HCEC 1CT (cell line): ENCODE data around the gene HIKESHI.
"Not testable (repeated sequence)": the region's sequence is repeated elsewhere in the genome, so short reads cannot be mapped to it uniquely, and the experiment has no call there.

Source experiments
- DNase-seq: peaks from one replicate; pipeline ENCODE4 v3.0.0-alpha.2; 2017

The HIKESHI gene

DNA sequence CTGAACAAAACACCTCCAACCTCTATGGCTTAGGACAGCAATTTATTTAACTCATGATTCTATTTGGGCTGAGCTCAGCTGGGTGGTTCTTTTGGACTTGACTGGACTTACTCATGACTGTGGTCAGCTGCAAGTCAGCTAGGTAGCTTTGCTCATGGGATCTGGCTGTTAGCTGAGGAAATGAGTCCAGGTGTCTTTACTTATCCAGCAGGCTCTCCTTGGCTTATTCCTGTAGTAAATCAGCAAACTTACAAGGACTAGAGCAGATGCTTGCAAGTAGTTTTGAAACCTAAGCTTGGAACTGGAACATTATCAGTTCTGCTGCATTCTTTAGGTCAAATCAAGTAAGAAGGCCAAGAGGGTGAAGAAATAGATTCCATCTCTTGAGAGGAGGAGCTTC, 8.0 kb upstream of the HIKESHI start:
- no peak for DNase-seq

DNA sequence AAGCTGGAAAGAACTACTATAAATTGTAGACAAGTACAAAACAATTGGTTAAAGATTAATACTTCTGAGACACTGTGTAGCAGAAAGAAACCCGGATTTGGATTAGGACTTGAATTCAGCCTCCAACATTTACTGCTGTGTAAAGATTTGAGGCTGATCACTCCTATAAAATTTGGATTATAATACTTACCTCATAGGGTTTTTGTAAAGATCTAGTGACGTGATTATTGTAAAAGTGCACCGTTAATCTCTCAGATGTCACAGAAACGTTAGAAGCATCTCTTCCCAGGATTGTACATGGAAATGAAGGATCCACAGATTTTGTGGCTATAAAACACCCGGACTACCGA, 323 bp upstream of the HIKESHI start:
- no peak for DNase-seq

DNA sequence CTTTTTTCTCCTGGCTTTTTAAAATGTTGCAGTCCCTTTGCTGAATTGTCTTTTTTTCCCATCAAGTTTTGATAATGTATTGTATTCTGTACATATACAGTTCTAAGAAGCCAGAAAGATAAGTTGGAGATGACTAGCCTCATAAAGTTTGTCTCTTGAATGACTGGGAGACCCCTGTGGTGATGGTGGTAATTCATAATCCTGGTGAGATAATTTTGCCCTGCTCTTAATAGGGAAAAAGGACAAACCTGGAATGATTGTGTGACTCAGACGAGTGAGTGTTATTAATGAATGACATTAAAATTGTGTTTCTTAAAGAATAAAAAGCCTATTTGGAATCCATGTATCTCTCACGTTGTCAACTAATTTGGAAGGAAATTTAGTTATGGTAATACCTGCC, 1.2 kb downstream of the HIKESHI start:
- DNase-seq, result no peak

DNA sequence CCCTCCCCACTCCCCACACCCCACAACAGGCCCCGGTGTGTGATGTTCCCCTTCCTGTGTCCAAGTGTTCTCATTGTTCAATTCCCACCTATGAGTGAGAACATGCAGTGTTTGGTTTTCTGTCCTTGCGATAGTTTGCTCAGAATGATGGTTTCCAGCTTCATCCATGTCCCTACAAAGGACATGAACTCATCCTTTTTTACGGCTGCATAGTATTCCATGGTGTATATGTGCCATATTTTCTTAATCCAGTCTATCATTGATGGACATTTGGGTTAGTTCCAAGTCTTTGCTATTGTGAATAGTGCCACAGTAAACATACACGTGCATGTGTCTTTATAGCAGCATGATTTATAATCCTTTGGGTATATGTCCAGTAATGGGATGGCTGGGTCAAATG, 6.7 kb downstream of the HIKESHI start:
- not testable (repeated sequence) for DNase-seq

DNA sequence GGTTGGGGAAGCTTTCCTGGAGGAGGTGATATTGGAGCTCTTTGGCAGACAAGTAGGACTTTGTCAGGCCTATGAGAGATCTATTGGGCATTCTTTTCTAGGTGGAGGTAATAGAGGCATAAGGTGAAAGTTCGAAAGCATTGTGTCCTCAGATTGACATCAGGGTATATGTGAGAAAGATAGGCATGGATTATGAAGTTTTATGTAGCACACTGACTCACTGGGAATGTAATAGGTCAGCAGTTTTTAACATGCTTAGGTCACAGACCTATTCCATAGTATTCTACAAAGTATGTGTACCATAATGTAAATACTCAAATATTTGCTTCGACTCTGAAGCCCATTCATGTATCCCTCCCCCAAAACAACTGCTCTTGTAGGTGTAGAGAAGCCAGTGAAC, 11.8 kb downstream of the HIKESHI start:
- no peak for DNase-seq

DNA sequence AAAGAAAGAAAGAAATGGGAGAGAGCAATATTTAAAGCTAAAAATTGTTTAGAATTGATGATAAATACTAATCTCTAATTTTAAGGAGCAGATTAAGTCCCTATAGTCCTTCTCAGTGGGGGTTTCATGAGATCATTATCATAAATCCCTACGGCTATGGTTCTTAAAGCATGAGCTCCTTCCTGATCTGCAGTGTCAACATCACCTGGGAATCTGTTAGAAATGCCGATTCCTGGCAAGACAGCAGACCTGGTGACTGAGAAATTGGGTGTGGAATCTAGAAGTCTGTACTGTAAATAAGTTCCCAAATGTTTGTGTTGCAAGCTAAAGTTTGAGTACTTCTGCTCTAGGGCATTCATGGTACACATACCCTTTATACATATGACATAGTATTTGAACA, 12.6 kb downstream of the HIKESHI start:
- no peak for DNase-seq

DNA sequence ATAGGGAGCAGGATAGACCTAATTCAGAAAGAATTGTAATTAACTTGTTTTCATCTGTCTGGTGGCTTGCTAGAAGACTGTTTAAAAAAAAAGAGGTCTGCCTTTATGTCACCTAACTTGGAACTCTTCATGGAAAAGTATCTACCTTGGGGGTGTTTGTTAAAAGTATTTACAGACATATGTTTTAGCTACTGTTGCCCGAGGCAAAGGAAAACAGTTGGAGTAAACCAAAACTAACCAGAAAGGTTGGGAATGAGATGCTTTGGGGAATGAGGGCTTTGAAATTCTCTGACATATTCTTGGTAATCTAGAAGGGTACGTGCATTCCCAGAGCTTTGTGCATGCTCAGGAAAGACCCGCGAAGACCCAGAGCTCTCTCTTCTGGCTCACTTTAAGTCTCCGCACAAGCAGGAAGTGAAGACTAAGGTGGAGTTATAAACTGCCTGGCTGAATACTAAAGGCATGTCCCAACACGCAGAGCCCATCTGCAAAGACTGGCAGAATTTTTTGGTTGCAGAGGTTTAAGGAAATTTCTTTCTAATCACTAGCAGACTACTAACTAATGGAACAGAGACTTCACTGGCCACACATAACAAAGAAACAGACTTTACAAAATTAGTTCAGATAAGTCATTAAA, 33.2 kb downstream of the HIKESHI start:
- DNase-seq, result no peak

DNA sequence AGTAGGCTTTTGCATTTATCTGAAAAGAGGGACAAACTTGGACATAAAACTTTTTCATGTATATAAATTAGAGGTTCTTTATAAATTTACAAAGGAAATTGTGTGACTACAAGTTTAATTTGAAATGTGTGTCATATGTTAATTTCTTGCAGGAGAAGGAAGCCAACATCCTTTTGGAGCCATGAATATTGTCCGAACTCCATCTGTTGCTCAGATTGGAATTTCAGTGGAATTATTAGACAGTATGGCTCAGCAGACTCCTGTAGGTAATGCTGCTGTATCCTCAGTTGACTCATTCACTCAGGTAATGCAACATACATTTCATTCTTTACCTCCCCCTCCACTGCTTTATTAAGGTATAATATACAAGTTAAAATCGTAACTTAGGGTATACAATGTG, 35.2 kb downstream of the HIKESHI start:
- DNase-seq, result no peak

DNA sequence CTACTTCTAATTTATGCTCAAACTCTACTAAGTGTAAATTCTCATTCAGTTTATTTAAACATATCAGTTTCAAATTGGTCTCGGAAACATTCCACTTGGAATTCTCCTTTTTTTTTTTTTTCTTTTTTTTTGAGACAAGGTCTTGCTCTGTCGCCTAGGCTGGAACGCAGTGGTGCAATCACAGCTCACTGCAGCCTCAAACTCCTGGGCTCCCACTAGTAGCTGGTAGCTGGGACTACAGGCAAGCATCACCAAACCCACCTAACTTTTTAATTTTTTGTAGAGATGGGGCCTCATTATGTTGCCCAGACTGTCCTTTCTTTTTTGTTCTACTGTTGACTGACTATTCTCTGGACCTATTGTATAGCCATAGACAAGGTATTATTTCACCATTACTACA, 39.3 kb downstream of the HIKESHI start:
- DNase-seq, result peak; percentile 2

DNA sequence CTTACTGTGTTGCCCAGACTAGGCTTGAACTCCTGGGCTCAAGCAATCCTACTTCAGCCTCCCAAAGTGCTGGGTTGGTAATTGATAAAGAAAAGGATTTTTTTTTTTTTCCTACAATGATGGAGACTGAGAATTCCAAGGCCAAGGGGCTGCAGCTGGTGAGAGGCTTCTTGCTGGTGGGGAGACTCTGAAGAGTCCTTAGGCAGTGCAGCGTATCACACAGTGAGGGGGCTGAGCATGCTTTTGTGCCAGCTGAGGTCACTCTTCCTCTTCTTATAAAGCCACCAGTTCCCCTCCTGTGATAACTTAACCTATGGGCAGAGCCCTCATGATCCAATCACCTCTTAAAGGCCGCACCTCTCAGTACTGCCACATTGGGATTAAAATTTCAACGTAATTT, 44.5 kb downstream of the HIKESHI start:
- no peak for DNase-seq

DNA sequence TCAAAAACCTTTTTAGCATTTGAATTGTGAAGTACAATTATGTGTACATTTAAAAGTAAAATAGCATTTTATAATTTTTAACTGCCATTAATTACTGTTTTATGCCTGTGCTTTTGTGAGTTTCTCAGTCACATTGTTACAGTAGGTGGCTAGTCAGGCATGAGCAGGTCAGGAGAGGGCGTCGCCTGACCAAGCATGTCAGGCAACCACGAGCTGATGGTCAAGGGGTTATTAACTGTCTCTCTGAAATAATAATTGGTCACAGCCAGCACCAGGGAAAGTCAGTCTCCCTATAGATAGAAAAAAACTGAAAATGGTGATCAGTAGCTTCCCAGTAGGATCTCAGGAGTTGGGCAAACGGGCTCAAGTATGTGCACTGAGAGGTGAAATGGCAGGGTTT, 53.2 kb downstream of the HIKESHI start:
- DNase-seq, result no peak

DNA sequence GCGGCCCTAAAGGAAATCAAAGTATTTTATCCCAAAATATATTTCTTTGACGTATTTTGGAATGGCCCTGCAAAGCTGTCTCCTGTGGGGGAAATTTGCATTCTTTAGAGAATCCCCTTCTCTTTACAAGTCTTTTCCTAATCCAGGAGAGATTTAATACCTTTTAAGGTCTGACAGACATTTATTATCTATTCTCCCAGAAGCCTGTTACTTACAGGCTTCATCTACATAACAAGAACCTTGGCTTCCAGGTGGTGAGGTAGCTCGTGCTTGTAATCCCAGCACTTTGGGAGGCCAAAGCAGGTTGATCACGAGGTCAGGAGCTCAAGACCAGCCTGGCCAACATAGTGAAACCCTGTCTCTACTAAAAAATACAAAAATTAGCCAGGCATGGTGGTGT, 55.4 kb downstream of the HIKESHI start:
- not testable (repeated sequence) for DNase-seq

DNA sequence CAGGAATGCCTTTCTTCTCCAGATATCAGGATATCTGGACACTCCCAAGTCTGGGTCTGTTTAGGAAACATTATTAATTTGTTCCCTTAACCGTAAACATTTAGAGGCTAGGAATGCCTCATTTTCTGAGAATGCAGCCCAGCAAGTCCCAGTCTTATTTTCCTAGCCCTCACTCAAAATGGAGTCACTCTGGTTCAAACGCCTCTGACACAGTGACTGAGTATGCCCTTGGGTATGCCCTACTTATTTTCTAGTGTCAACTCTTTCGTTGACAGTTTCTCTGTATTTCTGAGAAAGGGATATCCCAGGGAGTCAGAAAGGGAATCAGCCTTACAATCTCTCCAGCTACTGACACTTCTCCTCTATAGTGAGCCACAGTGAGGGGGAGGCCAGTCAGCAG, 56.7 kb downstream of the HIKESHI start:
- DNase-seq, result no peak

DNA sequence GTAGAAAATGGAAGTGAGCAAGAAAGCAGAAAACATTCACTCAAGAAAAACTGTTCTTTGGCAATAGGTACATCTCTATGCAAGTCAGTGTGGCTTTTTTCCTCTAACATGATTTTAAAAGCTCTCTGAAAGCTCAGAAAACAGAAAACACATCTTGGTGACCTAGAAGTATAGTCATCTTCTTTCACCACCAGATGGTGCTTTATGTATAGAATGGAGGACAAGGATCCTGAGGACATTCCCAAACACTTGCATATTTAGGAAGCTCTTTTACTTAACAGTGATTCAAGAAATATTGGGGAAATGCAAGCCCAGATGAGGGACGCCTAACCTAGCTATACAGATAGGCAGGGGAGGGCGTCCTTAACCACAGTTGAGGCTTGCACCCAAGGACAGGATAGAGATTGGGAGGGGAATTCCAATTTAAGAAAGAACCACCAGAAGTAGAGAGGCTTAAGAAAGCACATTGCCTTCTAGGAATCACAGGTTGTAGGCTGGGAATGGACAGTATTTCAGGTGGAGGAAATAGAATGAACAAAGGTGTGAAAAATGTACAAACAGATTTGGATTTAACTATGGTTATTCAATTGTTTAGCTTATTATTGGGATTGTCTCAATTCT, 58.8 kb downstream of the HIKESHI start:
- peak; percentile 45 for DNase-seq

DNA sequence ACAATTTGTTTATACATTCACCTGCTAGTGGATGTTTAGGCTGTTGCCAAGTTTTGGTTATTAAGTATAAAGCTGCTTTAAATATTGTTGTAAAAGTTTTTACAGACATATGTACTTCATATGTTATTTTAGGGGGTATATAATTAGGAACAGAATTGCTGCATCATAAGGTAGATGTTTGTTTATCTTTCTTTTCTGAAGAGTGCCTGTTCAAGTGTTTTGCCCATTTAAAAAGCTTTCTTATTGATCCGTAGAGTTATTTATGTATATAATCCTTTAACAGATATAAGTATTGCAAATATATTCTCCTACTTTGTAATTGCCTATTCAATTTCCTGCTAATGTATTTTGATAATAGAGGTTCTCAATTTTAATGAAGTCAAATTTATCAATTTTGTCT, 61.4 kb downstream of the HIKESHI start:
- no peak for DNase-seq

DNA sequence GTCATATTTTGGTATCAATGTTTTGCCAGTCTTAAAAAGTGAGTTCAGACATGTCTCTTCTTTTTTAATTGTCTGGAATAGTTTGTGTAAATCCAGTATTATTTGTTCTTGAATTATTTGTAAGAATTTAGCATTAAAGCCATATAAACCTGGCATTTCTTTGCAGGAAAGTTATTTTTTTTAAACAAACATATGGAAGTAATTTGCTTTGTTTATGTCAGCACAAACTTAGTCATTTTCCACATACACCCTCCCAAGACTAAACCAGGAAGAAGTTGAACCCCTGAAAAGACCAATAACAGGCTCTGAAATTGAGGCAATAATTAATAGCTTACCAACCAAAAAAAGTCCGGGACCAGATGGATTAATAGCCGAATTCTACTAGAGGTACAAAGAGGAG, 63.5 kb downstream of the HIKESHI start:
- peak; percentile 56 for DNase-seq

DNA sequence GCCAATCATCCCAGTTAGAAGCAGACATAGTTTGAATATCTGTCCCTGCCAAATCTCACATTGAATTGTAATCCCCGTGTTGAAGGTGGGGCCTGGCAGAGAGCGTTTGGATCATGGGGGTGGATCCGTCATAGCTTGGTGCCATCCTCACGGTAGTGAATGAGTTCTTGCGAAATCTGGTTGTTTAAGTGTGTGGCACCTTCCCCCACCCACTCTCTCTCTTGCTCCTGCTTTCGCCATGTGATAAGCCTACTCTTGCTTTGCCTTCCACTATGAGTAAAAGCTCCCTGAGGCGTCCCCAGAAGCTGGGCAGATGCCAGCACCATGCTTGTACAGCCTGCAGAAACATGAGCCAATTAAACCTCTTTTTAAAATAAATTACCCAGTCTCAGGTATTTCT, 67.6 kb downstream of the HIKESHI start:
- no peak for DNase-seq

DNA sequence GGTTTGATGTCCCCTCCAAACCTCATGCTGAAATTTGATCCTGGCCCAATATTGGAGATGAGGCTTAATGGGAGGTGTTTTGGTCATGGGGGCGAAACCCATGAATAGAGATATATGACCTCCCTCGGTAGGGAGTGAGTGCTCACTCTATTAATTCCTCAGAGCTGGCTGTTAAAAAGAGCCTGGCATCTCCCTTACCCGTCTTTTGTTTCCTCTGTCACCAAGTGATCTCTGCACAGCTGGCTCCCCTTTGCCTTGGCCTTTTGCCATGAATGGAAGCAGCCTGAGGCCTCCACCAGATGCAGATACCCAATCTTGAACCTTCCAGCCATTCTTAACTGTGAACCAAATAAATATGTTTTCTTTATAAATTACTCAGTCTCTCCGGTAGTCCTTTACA, 68.1 kb downstream of the HIKESHI start:
- DNase-seq, result no peak

DNA sequence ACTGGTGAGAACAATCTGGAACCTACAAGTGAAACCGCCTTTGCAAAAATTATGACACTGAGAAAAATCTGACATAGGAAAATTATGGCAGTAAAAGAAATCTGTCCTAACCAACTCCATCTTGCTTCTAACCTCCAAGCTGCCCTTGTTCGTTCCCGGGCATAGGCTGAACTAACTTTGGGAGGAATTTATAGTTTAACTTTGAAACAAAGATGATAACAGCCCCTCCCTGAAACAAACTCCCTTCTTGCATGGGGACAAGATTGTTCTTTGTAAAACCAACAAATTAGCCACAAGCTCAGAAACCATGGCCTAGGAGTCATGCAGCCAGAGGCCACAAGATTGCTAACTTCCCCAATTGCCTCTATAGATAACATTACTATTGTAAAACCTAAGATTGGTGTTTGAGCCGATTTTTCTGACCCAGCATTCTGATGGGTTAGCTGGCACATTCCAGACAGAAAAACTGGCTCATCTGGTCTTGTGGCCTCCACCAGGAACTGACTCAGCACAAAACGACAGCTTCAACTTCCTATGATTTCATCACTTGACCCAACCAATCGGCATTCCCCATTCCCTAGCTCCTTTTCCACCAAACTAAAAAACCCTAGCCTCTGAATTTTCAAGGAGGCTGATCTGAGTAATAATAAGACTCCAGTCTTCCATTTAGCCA, 69.0 kb downstream of the HIKESHI start:
- DNase-seq, result peak; percentile 77

DNA sequence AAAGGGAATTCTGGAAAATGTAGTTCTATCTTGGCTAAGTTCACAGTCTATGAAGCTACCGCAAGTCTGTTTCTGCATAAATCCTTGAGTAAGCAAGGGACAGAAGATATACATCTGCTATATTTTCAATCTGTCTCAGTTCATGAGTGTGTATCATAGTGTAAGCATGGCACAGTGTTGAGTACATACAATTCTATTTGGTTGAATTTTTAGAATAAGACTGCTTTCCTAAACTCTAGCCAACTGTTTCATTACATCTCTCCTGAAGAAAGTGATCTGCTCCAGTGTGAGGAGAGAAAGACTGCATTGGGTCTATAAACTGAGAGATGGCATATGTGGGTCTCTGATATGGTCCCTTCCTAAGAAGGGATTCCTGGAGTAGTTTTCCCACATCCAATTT, 70.0 kb downstream of the HIKESHI start:
- no peak for DNase-seq

DNA sequence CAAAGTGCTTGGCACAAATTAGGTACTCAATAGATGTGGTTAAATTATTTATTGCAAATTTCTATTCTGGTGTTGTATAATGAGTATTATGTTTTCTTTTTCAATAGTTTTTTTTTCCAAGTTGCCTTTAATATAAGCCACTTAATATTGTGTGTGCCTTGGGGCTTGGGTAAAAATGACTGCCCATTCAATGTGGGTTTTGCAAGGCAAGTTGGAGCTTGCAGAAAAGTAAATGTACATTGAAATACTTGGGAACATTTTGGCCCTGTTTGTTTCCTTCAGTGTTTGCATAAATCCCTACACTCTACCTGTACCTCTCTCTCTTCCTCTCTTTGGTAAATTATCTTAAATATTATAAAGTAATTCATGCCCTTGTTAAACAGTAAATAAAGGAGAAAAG, 70.5 kb downstream of the HIKESHI start:
- no peak for DNase-seq

DNA sequence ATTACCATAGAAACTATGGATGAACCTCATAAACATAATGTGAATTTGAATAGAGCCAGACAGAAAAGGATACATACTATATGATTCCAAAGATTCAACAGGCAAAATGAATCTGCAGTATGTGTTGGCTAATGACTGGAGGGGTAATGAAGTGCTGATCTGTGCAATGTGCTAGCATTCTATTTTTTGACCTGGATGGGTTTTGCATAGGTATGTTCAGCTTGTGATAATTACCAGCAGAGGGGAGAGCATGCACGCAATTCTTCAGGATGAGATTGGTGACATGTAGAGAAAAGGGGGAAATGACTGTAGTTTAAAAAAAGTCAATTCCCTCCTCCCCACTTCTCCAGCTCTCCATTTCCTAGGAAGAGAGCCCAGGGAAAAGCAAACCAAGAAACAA, 72.0 kb downstream of the HIKESHI start:
- no peak for DNase-seq

DNA sequence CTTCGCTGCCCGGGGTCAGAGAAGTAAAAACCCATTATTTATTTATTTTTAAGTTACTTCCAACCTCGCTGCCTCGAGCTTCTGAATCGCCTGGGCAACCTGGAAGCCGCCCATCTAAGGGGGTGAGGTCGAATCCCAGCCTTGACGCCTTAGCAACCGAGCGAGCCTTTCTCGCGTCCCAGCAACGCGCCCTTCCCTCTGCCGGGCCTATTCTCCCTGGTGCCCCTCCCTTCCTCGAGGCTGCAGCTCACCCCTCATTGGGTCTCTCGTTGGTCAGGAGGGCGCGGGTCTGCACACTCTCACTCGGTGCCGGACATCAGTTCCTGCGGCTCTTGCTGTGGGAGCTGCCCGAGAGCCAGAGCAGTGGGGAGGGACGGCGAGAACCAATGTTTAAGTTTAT, 72.5 kb downstream of the HIKESHI start, which contains the start of gene CCDC81:
TSS of gene CCDC81 (plus strand) at position 302 of the 400 bp plus-strand sequence. CDS start 277 bp downstream, outside the sequence.
- DNase-seq, result no peak

DNA sequence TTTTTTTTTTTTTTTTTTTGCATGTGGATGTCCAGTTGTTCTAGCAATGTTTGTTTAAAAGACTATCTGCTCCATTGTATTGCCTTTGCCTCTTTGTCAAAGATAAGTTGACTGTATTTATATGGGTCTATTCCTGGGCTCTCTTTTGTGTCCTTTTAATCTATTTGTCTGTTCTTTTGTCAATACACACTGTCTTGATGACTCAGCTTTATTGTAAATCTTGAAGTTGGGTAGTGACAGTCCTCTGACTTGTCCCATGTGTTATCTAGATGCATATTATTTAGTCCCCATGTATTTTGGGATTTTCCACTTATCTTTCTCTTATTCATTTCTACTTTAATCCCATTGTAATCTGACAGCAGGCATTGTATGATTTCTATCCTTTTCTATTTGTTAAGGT, 75.9 kb downstream of the HIKESHI start:
- DNase-seq, result no peak
